GM21576 (cell line): Measurements from ENCODE around the gene KLHL29.

Experiments used
- ATAC-seq: cut with Tn5 transposase; IDR thresholded peaks from one replicate; pipeline ENCODE4 v1.9.1; 2021; ENCODE audit warnings: mild to moderate bottlenecking, moderate library complexity; ENCODE audit not compliant: unreplicated experiment

The KLHL29 gene

DNA sequence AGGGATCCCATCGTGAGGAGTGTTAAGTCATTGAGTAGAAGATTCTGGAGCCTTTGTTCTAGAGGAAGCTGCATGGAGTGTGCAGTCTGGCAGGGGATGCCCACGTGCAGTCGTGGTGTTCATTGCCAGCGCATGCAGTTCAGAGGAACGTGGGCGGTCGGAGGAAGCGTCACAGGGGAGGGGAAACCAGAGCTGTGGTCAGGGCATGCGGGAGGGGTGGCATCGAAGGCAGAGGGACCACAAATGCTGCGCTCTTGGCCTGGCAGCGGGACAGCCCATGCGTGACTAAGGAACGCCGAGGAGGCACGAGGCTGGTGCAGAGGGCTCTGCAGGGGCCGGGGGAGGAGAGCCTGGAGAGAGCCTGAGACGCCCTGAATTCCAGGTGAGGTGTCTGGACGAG lies 141.1 kb downstream of the KLHL29 start:
- ATAC-seq, result no peak

DNA sequence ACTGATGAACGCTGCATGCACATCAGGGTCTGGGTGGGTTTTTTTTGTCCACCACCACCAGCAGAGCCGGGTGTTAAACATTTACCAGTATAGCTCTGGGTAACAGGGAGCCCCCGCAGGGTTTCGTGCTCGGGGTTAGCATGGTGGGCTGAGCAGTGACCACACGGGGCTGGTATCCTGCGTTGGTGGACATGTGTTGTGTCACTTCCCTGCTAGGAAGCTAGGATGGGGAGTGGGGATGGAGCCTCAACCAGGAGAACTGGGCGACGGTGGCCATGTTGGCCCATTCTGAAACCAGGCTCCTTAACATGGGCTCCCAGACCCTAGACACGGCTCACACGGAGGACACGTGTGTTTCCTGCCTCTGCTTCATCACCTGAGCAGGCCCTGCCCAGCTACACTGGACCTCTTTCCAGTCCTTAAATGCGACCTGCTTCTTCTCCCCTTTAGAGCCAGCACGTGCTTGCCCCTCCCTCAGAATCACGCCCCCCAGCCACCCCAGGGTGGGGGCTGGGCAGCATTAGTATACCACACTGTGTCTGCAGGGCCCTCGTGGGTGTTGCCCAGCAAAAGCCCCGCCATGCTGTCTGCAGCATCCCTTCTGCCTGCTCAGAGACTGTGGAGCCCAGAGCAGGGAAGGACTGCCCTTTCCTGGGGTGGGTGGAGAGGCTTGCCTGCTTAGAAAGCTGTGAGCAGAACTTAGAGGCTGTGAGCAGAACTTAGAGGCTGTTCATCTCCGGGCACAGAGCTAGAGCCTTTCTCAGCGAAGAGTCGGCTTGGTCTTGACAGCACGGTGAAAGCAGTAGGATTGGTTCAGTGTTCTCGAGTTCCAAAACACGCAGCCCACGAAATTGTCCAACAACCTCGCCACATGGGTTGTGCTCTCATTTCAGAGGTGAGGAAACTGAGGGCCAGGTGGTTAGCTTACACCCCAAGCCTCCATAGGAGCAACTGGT lies 142.1 kb downstream of the KLHL29 start:
- ATAC-seq, result no peak

DNA sequence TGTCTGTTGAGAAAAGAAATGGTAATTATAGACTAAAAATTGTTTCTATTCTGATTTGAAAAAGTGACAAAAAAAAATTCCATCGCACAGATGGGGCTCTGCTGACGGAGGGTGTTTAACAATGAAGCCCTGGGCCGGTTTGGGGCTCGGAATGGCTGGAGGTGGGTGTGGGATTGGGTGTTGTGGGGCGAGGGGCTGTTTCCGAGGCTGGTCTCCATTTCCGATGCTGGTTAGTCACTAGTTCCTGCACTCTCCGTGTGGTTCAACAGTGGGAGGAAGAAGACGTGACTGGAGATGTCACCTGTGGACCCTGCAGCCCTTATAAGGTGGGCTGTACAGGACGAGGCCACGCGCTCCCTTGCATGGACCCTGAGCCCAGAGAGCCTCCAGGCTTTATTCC lies 143.2 kb downstream of the KLHL29 start:
- no peak for ATAC-seq

DNA sequence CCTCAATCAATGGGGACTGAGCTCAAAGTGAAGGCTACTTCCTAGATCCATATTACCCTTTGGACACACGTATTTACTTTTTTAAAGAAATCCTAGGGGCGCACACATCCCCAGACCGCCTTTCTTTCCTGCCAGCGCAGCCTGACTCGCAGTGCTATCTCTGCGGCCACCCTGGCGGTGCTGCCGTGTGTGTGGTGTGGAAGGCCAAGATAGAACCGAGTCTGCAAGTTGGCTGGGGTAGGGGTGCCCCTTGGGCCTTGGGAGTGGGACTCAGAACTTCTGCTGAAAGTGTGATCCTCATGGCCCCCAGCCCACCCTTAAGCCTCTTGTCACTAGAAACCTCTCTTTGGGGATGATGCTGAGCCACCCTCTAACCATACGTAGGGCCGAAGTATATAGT lies 143.7 kb downstream of the KLHL29 start:
- no peak for ATAC-seq

DNA sequence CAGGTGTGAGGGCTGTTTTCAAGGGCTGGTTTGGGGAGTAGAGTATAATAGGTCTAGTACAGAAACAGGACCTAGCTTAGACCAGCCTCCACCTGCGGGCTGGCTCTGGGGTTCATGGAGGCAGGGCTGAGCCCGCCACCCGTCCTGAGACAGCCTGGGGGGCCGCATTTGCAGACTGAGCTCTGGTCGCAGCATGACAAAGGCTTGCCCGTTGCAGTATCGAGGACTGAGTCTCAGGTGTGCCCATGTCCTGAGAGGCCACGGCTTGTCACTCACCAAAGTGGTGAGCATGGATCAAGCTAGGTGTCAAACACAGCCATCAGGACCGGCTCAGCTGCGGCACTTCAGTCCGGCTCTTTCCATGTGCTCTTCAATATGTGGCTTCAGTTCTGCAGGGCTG lies 144.7 kb downstream of the KLHL29 start:
- ATAC-seq, result no peak

DNA sequence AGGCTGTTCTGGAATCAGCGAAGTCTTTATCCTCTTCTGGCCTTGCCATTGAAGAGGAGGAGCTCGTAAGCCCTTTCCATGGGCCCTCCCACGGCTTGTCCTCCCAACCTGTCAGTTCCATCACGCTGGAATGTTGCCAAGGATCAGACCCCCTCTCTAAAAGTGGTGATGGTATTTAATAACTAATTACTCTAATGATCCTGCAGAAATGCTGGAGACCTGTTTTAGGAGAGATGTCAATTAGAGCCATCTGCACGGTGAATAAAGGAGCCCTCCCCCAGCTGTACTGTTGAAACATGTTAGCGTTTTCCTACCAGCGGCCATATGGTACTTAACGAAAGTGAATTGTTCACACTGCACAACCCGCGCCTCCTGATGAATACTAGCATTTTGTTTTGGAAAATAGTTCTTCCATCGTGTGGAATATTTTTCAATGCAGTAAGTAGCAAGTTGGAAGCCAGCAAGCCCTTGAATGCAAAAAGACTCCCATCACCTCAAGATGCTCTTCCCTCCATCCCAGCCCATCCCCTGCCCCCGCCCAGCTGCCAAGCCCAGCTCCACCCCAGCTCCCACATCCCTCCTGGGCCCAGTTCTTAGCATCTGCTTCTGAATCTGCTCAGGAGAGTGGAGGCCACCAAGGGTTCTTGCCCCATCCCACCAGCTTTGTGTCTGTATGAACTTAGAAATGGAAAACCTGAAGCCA lies 145.4 kb downstream of the KLHL29 start:
- no peak for ATAC-seq

DNA sequence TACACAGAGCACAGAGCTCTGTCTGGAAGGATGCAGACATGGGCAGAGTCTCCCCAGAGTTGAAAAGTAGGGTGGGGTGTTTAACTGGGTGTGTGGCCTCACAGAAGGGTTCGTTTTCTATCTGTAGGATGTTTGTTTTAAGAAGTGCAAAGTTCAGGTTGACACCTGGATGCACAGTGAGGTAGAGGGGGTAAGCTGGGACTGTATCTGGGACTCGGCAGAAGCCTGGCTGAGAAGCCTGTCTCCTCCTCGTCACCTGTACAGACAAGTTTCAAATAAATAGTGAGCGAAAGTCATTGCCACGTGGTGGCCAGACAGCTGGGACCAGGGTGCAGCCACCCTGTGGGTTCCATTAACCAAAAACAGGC lies 145.9 kb downstream of the KLHL29 start:
- no peak for ATAC-seq

DNA sequence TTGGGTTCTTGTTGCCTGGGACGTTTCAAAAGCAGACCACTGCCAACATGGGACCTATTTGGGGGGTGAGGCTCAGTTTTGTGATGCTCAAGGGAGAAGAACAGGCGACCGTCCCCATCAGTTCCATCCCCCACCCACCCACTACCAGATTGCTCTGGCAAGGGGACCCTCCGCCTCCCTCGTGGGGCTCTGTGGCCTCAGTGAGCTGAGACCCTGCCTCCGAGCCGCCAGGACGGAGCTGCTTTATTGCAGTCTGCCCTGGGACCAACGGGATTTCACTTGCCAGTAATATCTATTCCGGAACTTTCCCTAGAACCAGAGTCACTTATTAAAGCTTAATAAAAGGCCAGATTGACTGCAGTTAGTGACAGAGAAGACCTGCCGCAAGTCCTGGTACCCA lies 146.3 kb downstream of the KLHL29 start:
- no peak for ATAC-seq

DNA sequence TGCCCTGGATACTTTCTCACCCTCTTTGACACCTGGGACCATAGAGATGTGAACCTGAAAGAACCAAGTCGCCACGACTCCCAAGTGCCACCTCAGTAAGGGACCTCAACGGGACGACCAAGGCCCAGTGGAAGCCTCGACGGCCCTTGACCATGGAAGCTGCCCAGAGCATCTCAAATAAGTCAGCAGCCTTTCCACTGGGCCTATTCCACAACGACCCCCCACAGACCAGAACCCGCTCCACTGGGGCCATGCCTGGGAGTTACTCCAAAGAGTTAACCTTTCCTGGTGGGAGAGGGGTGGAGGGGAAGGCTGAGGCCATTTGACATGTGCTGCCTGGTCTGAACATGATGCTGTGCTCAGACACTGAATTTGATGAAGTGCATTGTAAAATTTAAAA lies 146.9 kb downstream of the KLHL29 start:
- ATAC-seq, result no peak

DNA sequence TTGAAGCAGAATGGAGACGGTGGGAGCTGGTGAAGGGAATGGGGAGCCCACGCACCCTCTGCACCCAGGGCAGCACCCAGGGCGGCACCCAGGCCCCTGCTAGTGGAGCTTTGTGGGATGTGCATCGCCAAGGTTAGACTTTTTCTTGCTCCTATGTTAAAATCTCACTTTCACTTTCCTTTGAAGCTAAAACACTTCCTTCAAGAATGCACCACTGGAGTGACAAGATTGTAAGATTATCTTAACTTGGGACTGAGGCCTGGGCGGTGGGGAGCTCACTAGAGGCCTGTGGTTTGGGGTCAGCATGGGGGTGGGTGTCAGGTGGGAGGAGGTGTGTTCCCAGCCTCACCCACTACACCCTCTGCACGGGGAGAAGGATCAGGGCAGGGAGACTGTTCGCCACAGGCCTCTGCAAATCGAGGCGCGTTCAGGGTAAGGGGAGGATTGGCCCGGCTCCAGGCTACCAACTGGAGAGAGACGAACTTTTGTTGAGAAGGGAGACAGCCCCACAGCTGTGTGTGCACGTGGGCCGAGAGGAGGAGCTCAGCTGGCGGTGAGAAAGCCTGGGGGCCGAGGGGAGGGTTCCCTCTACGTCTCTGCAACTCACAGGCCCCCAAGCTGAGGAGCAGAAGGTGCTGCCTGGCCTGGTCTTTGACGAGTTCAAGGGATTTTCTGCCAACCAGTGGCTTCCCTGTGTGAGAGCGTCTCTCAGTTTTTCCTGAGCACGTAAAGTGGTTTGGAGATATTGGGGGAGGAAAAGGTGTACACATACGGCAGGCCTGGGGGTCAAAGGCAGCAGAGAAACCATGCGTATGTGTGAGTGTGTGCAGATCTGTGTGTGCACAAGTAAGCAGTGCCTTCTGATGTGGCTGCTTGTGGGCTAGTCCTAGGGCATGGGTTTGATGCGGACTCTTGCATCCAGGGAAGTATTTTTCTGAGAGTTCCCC lies 147.7 kb downstream of the KLHL29 start:
- no peak for ATAC-seq

DNA sequence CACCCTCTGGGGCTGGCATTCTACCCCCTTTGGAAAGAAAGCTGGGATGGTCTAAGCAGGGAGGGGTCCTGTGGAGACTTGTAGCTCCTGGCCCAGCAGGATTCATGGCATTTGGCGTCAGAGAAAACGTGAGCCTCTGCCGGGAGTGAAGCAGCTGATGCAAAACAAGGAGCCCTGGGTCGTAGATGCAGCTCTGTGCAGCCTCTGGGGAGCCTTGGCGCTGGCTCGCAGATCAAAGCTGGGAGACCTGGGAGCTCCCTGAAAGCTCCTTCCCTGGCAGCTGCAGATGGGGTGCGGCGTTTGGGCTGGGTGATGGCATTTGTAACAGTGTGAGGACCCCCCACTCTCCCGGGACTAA lies 148.3 kb downstream of the KLHL29 start:
- no peak for ATAC-seq

DNA sequence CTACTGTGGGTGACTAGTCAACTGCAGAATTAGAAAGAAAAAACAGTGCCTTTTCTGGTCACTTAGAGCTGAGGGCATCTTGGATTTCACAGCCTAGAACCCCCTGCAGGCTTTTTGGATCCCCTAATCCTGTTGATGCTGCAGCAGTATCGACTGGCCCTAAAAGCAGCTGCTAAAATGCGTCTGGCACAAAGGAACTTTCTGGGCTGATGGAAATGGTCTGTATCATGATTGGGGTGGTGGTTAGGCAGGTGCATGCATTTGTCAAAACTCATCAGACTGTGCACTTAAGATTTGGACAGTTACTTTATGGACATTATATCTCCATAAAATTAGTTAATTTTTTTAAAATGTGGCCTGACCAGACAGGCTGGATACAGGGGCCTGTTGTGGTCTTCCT lies 149.8 kb downstream of the KLHL29 start:
- no peak for ATAC-seq

DNA sequence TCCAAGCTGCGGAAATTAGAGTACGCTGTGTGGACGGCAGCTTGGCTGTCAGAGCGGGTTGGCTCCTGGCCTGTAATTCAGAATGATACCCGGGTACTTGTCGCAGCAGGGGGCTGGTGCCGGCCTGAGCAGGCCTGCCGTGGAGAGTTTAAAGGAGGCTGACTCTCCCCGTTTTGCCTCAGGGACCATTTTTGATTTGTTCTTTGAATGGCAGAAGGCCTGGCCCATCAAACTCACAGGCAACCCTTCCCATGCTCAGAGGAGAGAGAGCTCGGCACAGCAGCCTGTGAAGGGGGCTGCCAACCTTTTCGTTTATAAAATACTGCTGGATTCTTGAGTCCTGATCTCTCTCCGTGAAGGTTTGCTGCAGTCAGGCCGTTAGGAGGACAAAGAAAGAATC lies 151.3 kb downstream of the KLHL29 start:
- no peak for ATAC-seq

DNA sequence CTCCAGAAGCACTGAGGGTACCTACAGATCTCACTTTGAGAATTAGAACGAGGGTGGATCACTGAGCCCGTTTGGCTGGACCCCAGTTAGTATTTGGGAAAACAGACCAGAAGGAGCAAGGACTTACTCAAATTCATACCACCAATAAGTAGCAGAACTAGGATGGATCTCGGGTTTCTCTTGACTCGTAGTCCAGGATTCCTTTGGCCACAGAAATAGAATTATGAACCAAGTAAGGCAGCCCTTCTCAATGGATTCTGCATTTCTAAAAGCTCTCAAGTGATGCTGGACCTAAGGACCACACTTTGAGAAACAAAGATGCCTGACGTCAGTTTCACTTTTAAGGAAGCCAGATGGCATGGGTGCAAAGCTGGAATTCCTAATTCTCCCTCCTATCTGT lies 153.0 kb downstream of the KLHL29 start:
- no peak for ATAC-seq

DNA sequence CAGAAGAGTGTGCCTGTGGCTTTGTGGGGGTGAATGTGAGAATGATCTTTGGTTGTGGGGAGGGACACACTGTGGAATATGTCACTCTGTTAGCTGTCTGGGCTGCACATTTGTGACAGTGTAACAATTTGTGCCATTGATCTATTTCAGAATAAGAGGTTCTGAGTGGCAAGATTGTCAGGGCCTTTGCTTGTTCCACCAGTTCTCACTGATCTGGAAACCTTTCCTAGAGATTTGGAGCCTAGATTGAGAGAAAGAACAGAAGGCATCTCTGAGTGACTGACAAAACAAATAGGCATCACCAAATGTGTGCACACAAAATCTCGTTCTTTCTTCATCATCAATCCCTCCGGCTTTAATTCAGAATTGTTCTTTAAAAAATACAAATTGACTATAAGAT lies 153.6 kb downstream of the KLHL29 start:
- no peak for ATAC-seq

DNA sequence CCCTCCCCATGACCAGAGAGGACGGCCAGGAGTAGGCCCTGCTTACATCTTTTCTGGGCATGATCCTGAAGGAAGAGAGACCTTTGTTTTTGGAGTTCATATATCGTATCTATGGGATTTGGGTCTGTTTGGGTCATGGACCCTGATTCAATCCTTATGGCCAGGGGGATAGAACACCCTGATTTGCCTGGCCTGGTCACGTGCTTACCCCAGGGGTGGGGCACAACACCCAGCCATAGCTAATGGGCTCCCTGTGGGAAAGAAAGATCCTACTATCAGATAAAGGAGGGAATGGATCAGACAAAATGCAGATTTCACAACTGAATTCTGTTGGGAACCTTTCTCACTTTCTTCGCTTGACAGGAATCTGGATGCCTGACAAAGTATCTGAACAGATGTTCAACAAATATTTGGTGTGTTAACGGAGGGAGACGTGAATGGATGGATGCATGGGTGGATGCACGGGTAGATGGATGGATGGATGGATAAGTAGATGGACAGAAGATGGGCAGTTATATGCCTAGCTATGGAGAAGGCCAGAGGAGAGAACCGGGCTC lies 155.9 kb downstream of the KLHL29 start:
- no peak for ATAC-seq

DNA sequence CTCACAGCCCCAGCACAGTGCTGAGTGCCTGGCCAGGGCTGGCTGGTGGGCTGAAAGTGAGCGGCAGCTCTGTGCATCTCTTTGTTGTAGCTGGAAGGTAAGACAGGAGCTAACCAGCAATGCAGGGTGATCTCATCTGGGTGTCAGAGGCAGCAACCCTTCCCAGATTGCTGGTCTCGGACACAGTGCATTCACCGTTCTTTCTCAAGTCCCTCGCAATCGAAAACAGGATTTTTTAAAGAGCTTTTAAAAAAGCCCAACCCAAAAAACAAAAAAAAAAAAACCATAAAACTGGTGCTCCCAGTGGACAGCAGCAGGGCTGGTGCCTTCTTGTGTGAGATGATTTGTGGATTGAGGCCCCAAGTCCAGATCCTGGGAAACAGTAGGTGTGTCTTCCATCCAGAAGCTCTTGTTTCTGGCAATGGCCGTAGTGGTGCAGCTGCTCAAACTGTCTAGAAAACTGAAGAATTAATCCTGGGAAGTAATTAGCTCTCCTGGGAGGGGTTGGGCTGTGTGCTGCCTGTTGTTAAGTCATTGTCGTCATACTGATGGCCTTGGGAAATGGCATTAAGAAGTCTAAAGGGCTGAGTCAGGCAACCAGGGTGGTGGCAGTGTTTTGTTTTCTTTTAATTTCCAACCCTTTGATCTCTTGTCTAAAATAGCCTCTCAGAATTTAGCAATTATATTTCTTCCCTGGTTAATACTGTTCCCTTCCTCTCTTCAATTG lies 156.7 kb downstream of the KLHL29 start:
- ATAC-seq, result no peak

DNA sequence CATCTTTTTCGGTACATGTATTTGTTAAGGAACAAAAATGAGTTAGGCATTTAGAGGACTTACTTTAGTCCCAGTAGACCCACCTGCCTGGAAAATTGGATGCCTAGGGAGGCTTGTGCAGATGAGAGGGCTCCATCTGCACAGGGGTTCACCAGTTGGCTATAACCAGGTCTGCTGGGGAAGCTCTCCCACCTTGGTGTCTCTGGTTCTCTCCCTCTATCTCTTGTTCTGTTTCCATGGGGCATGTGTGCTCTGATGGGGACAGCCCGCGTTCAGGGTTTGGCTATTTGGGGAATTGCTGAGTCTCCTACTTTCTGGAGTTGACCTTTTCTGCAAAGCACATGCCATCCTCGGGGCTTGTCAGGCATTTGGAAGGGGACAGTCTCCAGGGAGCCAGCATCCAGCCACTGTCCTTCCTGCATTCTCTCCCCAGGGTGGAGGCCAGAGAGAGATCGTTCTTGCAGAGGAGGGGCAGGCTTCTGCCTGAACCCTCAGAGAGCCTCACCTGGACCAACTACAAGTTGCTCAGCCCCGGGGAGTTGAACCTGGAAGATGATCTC lies 157.3 kb downstream of the KLHL29 start:
- ATAC-seq, result no peak

DNA sequence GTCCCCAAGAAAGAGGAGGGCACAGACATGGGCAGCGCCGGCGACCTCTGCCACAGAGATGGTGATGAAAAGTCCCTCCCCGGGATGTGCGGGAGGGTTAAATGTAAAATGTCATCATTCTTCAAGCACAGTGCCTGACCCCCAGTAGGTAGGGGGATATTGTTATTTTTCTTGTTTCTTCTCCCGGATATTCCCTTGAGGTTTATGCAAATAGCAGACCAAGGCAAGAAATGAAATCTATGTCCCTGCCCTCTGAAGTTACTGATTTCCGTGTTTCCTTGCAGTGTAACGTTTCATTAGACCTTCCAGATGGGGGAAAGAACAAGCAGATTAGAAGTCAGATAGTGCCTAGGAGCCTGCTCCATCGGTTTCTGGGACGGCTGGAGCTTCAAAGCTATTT lies 158.3 kb downstream of the KLHL29 start:
- ATAC-seq, result no peak

DNA sequence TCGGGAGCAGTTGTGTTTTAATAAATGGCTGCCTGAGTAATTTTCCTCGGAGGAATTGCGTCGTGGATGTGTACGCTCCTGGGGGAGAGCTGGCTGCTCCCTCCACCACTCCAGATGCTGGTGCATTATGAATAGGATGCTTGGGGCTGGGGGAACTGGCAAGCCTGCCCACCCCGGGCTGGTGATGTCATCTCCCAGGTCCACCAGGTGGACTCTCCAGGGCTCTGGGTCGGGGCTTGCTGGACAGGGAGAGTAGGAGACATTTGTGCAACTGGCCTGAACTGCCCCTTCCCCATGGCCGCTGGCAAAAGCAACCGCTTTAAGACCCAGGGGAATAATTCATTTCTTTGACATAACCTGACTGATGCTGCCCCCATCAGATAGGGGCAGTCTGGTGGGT lies 158.7 kb downstream of the KLHL29 start:
- ATAC-seq, result no peak
